H9 (cell line): ENCODE measurements around the gene MYL6B. TPM values are rescaled to one million over a fixed set of nuclear protein-coding genes. Genes with fewer than 3 reads are reported as not detected.

Source experiments
- DNase-seq: peaks from one replicate; pipeline ENCODE4 v3.0.0-alpha.2; 2017
- H2AFZ ChIP-seq: one replicate; pipeline ENCODE4 v1.6.1; 2013; ENCODE audit warnings: mild to moderate bottlenecking, low read length, control low read depth, moderate library complexity
- H2AK5ac ChIP-seq: 2 replicates; pipeline ENCODE4 v1.6.1; 2013; ENCODE audit warnings: low read length, control low read depth, mixed read lengths; ENCODE audit not compliant: insufficient read length
- H2BK120ac ChIP-seq: one replicate; pipeline ENCODE4 v1.6.1; 2013; ENCODE audit warnings: low read depth, mild to moderate bottlenecking, low read length, control low read depth, inconsistent platforms; ENCODE audit not compliant: poor library complexity, severe bottlenecking
- H2BK12ac ChIP-seq: 2 replicates; pipeline ENCODE4 v1.6.1; 2013; ENCODE audit warnings: low read length, control low read depth, mixed read lengths, low read depth; ENCODE audit not compliant: insufficient read length
- H2BK15ac ChIP-seq: 2 replicates; pipeline ENCODE4 v1.6.1; 2013; ENCODE audit warnings: low read depth, low read length, control low read depth
- H2BK20ac ChIP-seq: one replicate; pipeline ENCODE4 v1.6.1; 2013; ENCODE audit warnings: low read depth, mild to moderate bottlenecking, low read length, control low read depth, inconsistent platforms; ENCODE audit not compliant: poor library complexity, severe bottlenecking
- H2BK5ac ChIP-seq: 2 replicates; pipeline ENCODE4 v1.6.1; 2013; ENCODE audit warnings: low read length, control low read depth, mixed read lengths; ENCODE audit not compliant: insufficient read length
- H3K14ac ChIP-seq: 2 replicates; pipeline ENCODE4 v1.6.1; 2013; ENCODE audit warnings: low read length, control low read depth; ENCODE audit not compliant: insufficient read depth
- H3K18ac ChIP-seq: 2 replicates; pipeline ENCODE4 v1.6.1; 2013; ENCODE audit warnings: low read depth, mild to moderate bottlenecking, mixed read lengths, low read length, control low read depth; ENCODE audit not compliant: insufficient read length
- H3K23ac ChIP-seq: 2 replicates; pipeline ENCODE4 v1.6.1; 2013; ENCODE audit warnings: low read length, control low read depth, mixed read lengths, low read depth; ENCODE audit not compliant: insufficient read length
- H3K23me2 ChIP-seq: 2 replicates; pipeline ENCODE4 v1.6.1; 2013; ENCODE audit warnings: low read depth, mild to moderate bottlenecking, mixed read lengths, low read length, control low read depth; ENCODE audit not compliant: insufficient read length, poor library complexity, severe bottlenecking
- H3K27ac ChIP-seq: 2 replicates; pipeline ENCODE4 v1.5.1; 2013; ENCODE audit warnings: low read length, control low read depth, mixed read lengths, low read depth; ENCODE audit not compliant: insufficient read length
- H3K27me3 ChIP-seq: 2 replicates; pipeline ENCODE4 v1.6.1; 2013; ENCODE audit warnings: low read length, control low read depth, inconsistent platforms; ENCODE audit not compliant: insufficient read depth
- H3K4ac ChIP-seq: 2 replicates; pipeline ENCODE4 v1.6.1; 2013; ENCODE audit warnings: low read depth, mild to moderate bottlenecking, control low read depth, inconsistent platforms, low read length, moderate library complexity
- H3K4me1 ChIP-seq: 2 replicates; pipeline ENCODE4 v1.6.1; 2013; ENCODE audit warnings: low read length, control low read depth, inconsistent platforms; ENCODE audit not compliant: insufficient read depth
- H3K4me2 ChIP-seq: 2 replicates; pipeline ENCODE4 v1.6.1; 2013; ENCODE audit warnings: low read length, control low read depth, mixed read lengths; ENCODE audit not compliant: insufficient read length, insufficient read depth
- H3K56ac ChIP-seq: 2 replicates; pipeline ENCODE4 v1.6.1; 2013; ENCODE audit warnings: low read depth, mild to moderate bottlenecking, mixed read lengths, low read length, control low read depth; ENCODE audit not compliant: insufficient read length
- H3K79me1 ChIP-seq: 2 replicates; pipeline ENCODE4 v1.6.1; 2013; ENCODE audit warnings: low read depth, mild to moderate bottlenecking, moderate library complexity, low read length, control low read depth, inconsistent platforms; ENCODE audit not compliant: insufficient read depth, poor library complexity, severe bottlenecking
- H3K79me2 ChIP-seq: 2 replicates; pipeline ENCODE4 v1.6.1; 2013; ENCODE audit warnings: low read length, control low read depth, inconsistent platforms; ENCODE audit not compliant: insufficient read depth
- H3K9ac ChIP-seq: 2 replicates; pipeline ENCODE4 v1.6.1; 2013; ENCODE audit warnings: low read length, control low read depth, mixed read lengths; ENCODE audit not compliant: insufficient read length; ENCODE audit errors: extremely low read depth
- H3K9me3 ChIP-seq: one replicate; pipeline ENCODE4 v1.6.1; 2013; ENCODE audit warnings: low read depth, low read length, inconsistent platforms; ENCODE audit not compliant: control insufficient read depth
- H3T11ph ChIP-seq: one replicate; pipeline ENCODE4 v1.6.1; 2013; ENCODE audit warnings: mild to moderate bottlenecking, low read length, control low read depth, inconsistent platforms
- H4K20me1 ChIP-seq: one replicate; pipeline ENCODE4 v1.6.1; 2013; ENCODE audit not compliant: control insufficient read depth, insufficient read length, insufficient read depth
- H4K5ac ChIP-seq: 2 replicates; pipeline ENCODE4 v1.6.1; 2013; ENCODE audit warnings: low read depth, mild to moderate bottlenecking, mixed read lengths, low read length, control low read depth; ENCODE audit not compliant: insufficient read length
- H4K8ac ChIP-seq: replicated peaks from 2 replicates; pipeline ENCODE4 v1.6.1; 2013; ENCODE audit warnings: low read length, control low read depth, mixed read lengths, low read depth; ENCODE audit not compliant: insufficient read length
- H4K91ac ChIP-seq: 2 replicates; pipeline ENCODE4 v1.6.1; 2013; ENCODE audit warnings: low read depth, mild to moderate bottlenecking, moderate library complexity, mixed read lengths, low read length, control low read depth; ENCODE audit not compliant: insufficient read length
- H3K27ac Mint-ChIP-seq, 3 experiments: 2 replicates in 2 of 3; 3 replicates in 1 of 3; pipeline ENCODE4 v1.8.0; 2020 to 2021; ENCODE audit warnings: mixed read lengths in 3 of 3, mild to moderate bottlenecking in 1 of 3, moderate library complexity in 1 of 3
- H3K27me3 Mint-ChIP-seq: 2 replicates; pipeline ENCODE4 v1.8.0; 2021; ENCODE audit warnings: low read depth, mild to moderate bottlenecking, moderate library complexity, mixed read lengths
- H3K36me3 Mint-ChIP-seq, 3 experiments: 2 replicates in 2 of 3; 3 replicates in 1 of 3; pipeline ENCODE4 v1.8.0; 2020 to 2021; ENCODE audit warnings: low read depth in 3 of 3, mixed read lengths in 3 of 3; ENCODE audit not compliant: insufficient read depth in 1 of 3
- H3K4me1 Mint-ChIP-seq, 2 experiments: 2 replicates each; pipeline ENCODE4 v1.8.0; 2020; ENCODE audit warnings: mixed read lengths in 2 of 2
- H3K4me3 Mint-ChIP-seq, 2 experiments: 2 replicates in 1 of 2; 3 replicates in 1 of 2; pipeline ENCODE4 v1.8.0; 2020 to 2021; ENCODE audit warnings: mild to moderate bottlenecking in 2 of 2, mixed read lengths in 2 of 2, moderate library complexity in 1 of 2
- H3K9me3 Mint-ChIP-seq, 2 experiments: 2 replicates in 1 of 2; 3 replicates in 1 of 2; pipeline ENCODE4 v1.8.0; 2020; ENCODE audit warnings: mild to moderate bottlenecking in 2 of 2, mixed read lengths in 2 of 2, moderate library complexity in 1 of 2
- CTCF ChIP-seq: fragments of 200-600 bp; sonication (generic); conservative IDR thresholded peaks from 3 replicates; pipeline ENCODE4 v1.8.0; 2021; ENCODE audit warnings: antibody characterized with exemption, mild to moderate bottlenecking
- WGBS: extraction: QIAGEN DNeasy Blood & Tissue Kit; methylation state at CpG from one replicate; pipeline ENCODE4 v1.1.7; 2013; ENCODE audit warnings: missing lambda C conversion rate, low lambda C conversion rate, mixed read lengths; ENCODE audit not compliant: insufficient read length; ENCODE audit errors: extremely low coverage; 5-methylcytosine and 5-hydroxymethylcytosine counted together
- total RNA-seq: library from RNA; stranded (reverse); gene quantifications from 2 replicates; pipeline ENCODE4 v1.2.1, GENCODE V29; 2021

Gene MYL6B
- total RNA-seq, 1 experiment from 2014 or later = 165 TPM

- Histone ChIP-seq H3K56ac (no peak overlapping the region), H3K9ac (no peak overlapping the region), H3K9me3 (no peaks in the 10 kb centered on the region), H4K5ac (no peak overlapping the region), H3K4me2 (peak overlapping the region; percentile 42), H2BK120ac (no peak overlapping the region), H2AFZ (no peak overlapping the region), H3T11ph (no peak overlapping the region), H2BK5ac (no peak overlapping the region), H4K8ac (no peak overlapping the region), H3K23me2 (peaks cover 8% of the 10 kb centered on the region), H3K4me1 (peaks cover 8% of the 10 kb centered on the region; the same call in 1 of the 2 replicates), H3K23ac (no peak overlapping the region), H3K27ac (no peak overlapping the region), H3K18ac (no peak overlapping the region), H4K20me1 (no peaks in the 10 kb centered on the region), H2BK20ac (no peak overlapping the region), H3K4ac (no peak overlapping the region), H3K27me3 (no peaks in the 10 kb centered on the region), H4K91ac (no peak overlapping the region), H2AK5ac (no peak overlapping the region), H3K14ac (no peak overlapping the region), H3K79me2 (peaks cover 17% of the 10 kb centered on the region; the same call in 1 of the 2 replicates), H2BK12ac (no peak overlapping the region), H3K79me1 (no peaks in the 10 kb centered on the region), H2BK15ac (no peak overlapping the region)
- no peak for DNase-seq
- Mint-ChIP-seq H3K27ac (peak overlapping the region in 2 of 3 experiments; percentile 57 to 75; a peak in 4 of 7 replicates), H3K27me3 (no peaks in the 10 kb centered on the region; the same call in 1 of the 2 replicates), H3K36me3 (peaks cover 34 to 79% (median 63%) of the 10 kb centered on the region in 3 experiments), H3K4me1 (peaks cover 22 to 27% of the 10 kb centered on the region in 2 experiments), H3K9me3 (peaks cover 0 to 3% of the 10 kb centered on the region in 2 experiments; a peak in 1 of 5 replicates), H3K4me3 (peak overlapping the region; percentile 95 to 100)
- no CpG with 5 or more reads among the region's 6 CpGs for WGBS
- TF ChIP-seq CTCF = no peak
These were observed 49.2 kb upstream of the MYL6B start for GRCh38 chr12:56103066-56103711.
